Heart right ventricle (tissue), 16 donors: Measurements from ENCODE around the gene PYGB. TPM values are rescaled to one million over a fixed set of nuclear protein-coding genes. Genes with fewer than 3 reads are reported as not detected.

ENCODE experiments used
- ATAC-seq, 8 donors: fragments of 200-7000 bp; cut with Tn5 transposase; one replicate each; pipeline ENCODE4 v1.9.1; 2020; ENCODE audit warnings: mild to moderate bottlenecking in 8 of 8, moderate library complexity in 8 of 8, moderate number of reproducible peaks in 1 of 8
- DNase-seq, 2 donors: peaks; one replicate each; pipeline ENCODE4 v3.0.0-alpha.2; 2020
- H3K27ac ChIP-seq, 10 donors: fragments of 200-600 bp; sonication (generic) in 2 of 10; one replicate each; pipeline versions ENCODE4 v1.5.0 to v1.8.0; 2020 to 2022; ENCODE audit warnings: mild to moderate bottlenecking in 3 of 10
- H3K27me3 ChIP-seq, 7 donors: fragments of 200-600 bp; one replicate each; pipeline ENCODE4 v1.8.0; 2021 to 2022; ENCODE audit warnings: mild to moderate bottlenecking in 2 of 7
- H3K36me3 ChIP-seq, 9 donors: fragments of 200-600 bp; sonication (generic) in 1 of 9; one replicate each; pipeline versions ENCODE4 v1.5.0 to v1.8.0; 2020 to 2022; ENCODE audit warnings: mild to moderate bottlenecking in 2 of 9
- H3K4me1 ChIP-seq, 9 donors: fragments of 200-600 bp; sonication (generic) in 1 of 9; one replicate each; pipeline versions ENCODE4 v1.5.0 to v1.8.0; 2020 to 2022; ENCODE audit warnings: mild to moderate bottlenecking in 4 of 9
- H3K4me3 ChIP-seq, 10 donors: fragments of 200-600 bp; sonication (generic) in 2 of 10; one replicate each; pipeline versions ENCODE4 v1.5.0 to v1.8.0; 2020 to 2022; ENCODE audit warnings: mild to moderate bottlenecking in 7 of 10, moderate library complexity in 2 of 10
- H3K9me3 ChIP-seq, 11 donors: fragments of 200-600 bp in 10 of 11; sonication (generic) in 2 of 11; one replicate each; pipeline versions ENCODE4 v1.5.0 to v1.8.0; 2013 to 2022; ENCODE audit warnings: mild to moderate bottlenecking in 2 of 11, control low read depth in 1 of 11, moderate library complexity in 1 of 11
- CTCF ChIP-seq, 9 donors: fragments of 200-600 bp; sonication (generic) in 2 of 9; IDR thresholded peaks; one replicate each; pipeline versions ENCODE4 v1.5.0 to v1.8.0; 2021 to 2022; ENCODE audit warnings: antibody characterized with exemption in 9 of 9, mild to moderate bottlenecking in 5 of 9, moderate library complexity in 1 of 9
- WGBS, 2 donors: extraction: QIAGEN DNeasy Blood & Tissue Kit; methylation state at CpG; one replicate each; pipeline ENCODE4 v1.1.7; 2013; ENCODE audit warnings: inconsistent platforms in 1 of 2; 5-methylcytosine and 5-hydroxymethylcytosine counted together
- intact Hi-C, 10 donors: fragments of 100-400 bp; cut with DNase I; formaldehyde crosslinking; loops; one replicate each; pipeline versions ENCODE4 v1.11.1 to v1.14.2; 2022
- polyA plus RNA-seq, 2 donors: library from polyadenylated mRNA; stranded (reverse); fragments of 200-250 nt; gene quantifications; one replicate each; pipeline ENCODE4 v1.2.3, GENCODE V29; 2013
- total RNA-seq, 10 donors: library from RNA; stranded (reverse); fragmentation: NEBNext Ultra II Directional in 3 of 10; extraction: Animal tissue kit (Norgen Biotek cat#: 25700) in 3 of 10; gene quantifications; one replicate each; pipeline versions ENCODE4 v1.2.1 to v1.2.4, GENCODE V29; 2021 to 2023
- donor health status: Arrhythmogenic right ventricular cardiomyopathy.
- donor health status: ischemic (EF 13 %, LVEDD 7.1; RV severe dilation, severe dysfunction).
- donor health status: healthy with polysubstance abuse.
- donor health status: DM: no; HTN: yes; CAD: no.
- donor health status: DM: no; HTN: no; CAD: no.
- donor health status: ischemic (EF 25% LVEDD 6.9; RV normal size, moderate dysfunction).
- donor health status: ischemic (EF 25% LVEDD 5.7; RV mildly dilated, moderate dysfunction).
- donor health status: healthy.
- donor health status: DM: yes; HTN: yes; CAD: no.
- donor health status: Ischemic cardiomyopathy.
- donor health status: ischemic (EF 35%, LVEDD 5.7; RV mildly dilated, moderate dysfunction).
- donor health status: nonischemic (EF 11% LVEDD 7.7; RV severe dilation, severe dysfunction).
- donor health status: DM: yes; HTN: yes; CAD: no.
- donor health status: PGD.
- donor health status: ischemic (EF 29% LVEDD 5.4; RV normal size, mild dysfunction).
- donor health status: nonischemic (EF 23%, LVEDD 6.1; RV moderate dilation, normal function).

PYGB gene
- total and polyA plus RNA-seq, 12 donors, result 83.1 to 462 (median 269) TPM

GRCh38 chr20:25226433-25227316, 21.2 kb upstream of the PYGB start:
- Histone ChIP-seq H3K36me3 (peaks cover 0 to 34% (median 5%) of the 10 kb centered on the region in 9 donors), H3K4me1 (peaks cover 18 to 91% (median 67%) of the 10 kb centered on the region in 9 donors), H3K9me3 (no peaks in the 10 kb centered on the region), H3K27ac (peak overlapping the region; percentile 77 to 94 (median 90)), H3K27me3 (no peaks in the 10 kb centered on the region), H3K4me3 (no peak overlapping the region)
- no peak for TF ChIP-seq CTCF (IDR thresholded peaks at IDR 0.05)
- ATAC-seq (peak; percentile 65 to 86 (median 74)), DNase-seq (peak; percentile 60 to 84)
- intact Hi-C loops, result loop anchor here in 2 of 10 donors (1.0 to 2.0 kb wide), 2 partner anchors 21 to 22 kb away; partner anchors contain the start of gene PYGB (in 1 of the 2)
- WGBS, 2 donors, result 42 to 53% methylated on average over 28 of the region's 28 CpGs

GRCh38 chr20:25227317-25227831, 20.5 kb upstream of the PYGB start:
- Histone ChIP-seq H3K4me3 (no peak overlapping the region), H3K4me1 (peaks cover 17 to 84% (median 60%) of the 10 kb centered on the region in 9 donors), H3K27me3 (no peaks in the 10 kb centered on the region), H3K27ac (peak overlapping the region; percentile 77 to 94 (median 90)), H3K9me3 (no peaks in the 10 kb centered on the region), H3K36me3 (peaks cover 0 to 30% (median 5%) of the 10 kb centered on the region in 9 donors)
- intact Hi-C loops, result loop anchor here in 2 of 10 donors (1.0 to 2.0 kb wide), 2 partner anchors 20 to 21 kb away; partner anchors contain the start of gene PYGB (in 1 of the 2)
- DNase-seq, result peak in 1 of 2 donors; percentile 71
- WGBS, 2 donors, result 23 to 27% methylated on average over 12 of the region's 12 CpGs
- ATAC-seq, result peak; percentile 35 to 79 (median 68)
- no peak for TF ChIP-seq CTCF (IDR thresholded peaks at IDR 0.05)

GRCh38 chr20:25229486-25230165, 18.3 kb upstream of the PYGB start:
- H3K4me3 ChIP-seq, result no peak overlapping the region
- intact Hi-C loops, result loop anchor here in 1 of 10 donors (5.0 kb wide), 1 partner anchor 32 kb away; the partner anchor contains the start of gene ENTPD6
- ATAC-seq, result no peak
- no peak for TF ChIP-seq CTCF (IDR thresholded peaks at IDR 0.05)
- no peaks in the 10 kb centered on the region for H3K27me3 ChIP-seq
- peaks cover 0 to 15% (median 5%) of the 10 kb centered on the region in 9 donors for H3K36me3 ChIP-seq
- no peak for DNase-seq
- 81 to 82% methylated on average over 23 of the region's 23 CpGs for WGBS, 2 donors
- no peaks in the 10 kb centered on the region for H3K9me3 ChIP-seq
- H3K27ac ChIP-seq, result peak overlapping the region in 9 of 10 donors; percentile 15 to 94 (median 90)
- peaks cover 17 to 84% (median 63%) of the 10 kb centered on the region in 9 donors for H3K4me1 ChIP-seq
